ENCODE data around the gene RARRES1.

GRCh38 chr3:158777161-158777873 lies 45.1 kb upstream of the RARRES1 start:
- TF ChIP-seq POLR2A (IDR thresholded peaks at IDR 0.05) = no peak
- TF ChIP-seq CTCF (IDR thresholded peaks at IDR 0.05 in 8 of 11, conservative IDR thresholded peaks at IDR 0.05 in 3 of 11) = no peak
- no peak for TF ChIP-seq POLR2AphosphoS5 (IDR thresholded peaks at IDR 0.05)
